Cardiac septum (tissue), 1 donor: ENCODE results near the gene CNR2. TPM values are rescaled to one million over a fixed set of nuclear protein-coding genes. Genes with fewer than 3 reads are reported as not detected.
"Not testable (repeated sequence)": the region's sequence is repeated elsewhere in the genome, so short reads cannot be mapped to it uniquely, and the experiment has no call there.

Source experiments
- DNase-seq: peaks from one replicate; pipeline ENCODE4 v3.0.0-alpha.2; 2020; ENCODE audit warnings: low spot score
- intact Hi-C: fragments of 100-400 bp; cut with DNase I; formaldehyde crosslinking; loops from one replicate; pipeline ENCODE4 v1.14.0; 2022
- total RNA-seq: library from RNA; stranded (reverse); fragmentation: NEBNext Ultra II Directional; extraction: Animal tissue kit (Norgen Biotek cat#: 25700); gene quantifications from one replicate; pipeline ENCODE4 v1.2.1, GENCODE V29; 2021
- donor health status: DM: no; HTN: no; CAD: no.

Gene CNR2
- total RNA-seq, 1 donor from 2014 or later: not detected

- DNase-seq, intact Hi-C loops: not testable (repeated sequence)
Observed at GRCh38 chr1:23853124-23853523, 60.0 kb downstream of the CNR2 start.

GRCh38 chr1:23851406-23851805 lies 61.8 kb downstream of the CNR2 start:
- intact Hi-C loops: not testable (repeated sequence)

DNA sequence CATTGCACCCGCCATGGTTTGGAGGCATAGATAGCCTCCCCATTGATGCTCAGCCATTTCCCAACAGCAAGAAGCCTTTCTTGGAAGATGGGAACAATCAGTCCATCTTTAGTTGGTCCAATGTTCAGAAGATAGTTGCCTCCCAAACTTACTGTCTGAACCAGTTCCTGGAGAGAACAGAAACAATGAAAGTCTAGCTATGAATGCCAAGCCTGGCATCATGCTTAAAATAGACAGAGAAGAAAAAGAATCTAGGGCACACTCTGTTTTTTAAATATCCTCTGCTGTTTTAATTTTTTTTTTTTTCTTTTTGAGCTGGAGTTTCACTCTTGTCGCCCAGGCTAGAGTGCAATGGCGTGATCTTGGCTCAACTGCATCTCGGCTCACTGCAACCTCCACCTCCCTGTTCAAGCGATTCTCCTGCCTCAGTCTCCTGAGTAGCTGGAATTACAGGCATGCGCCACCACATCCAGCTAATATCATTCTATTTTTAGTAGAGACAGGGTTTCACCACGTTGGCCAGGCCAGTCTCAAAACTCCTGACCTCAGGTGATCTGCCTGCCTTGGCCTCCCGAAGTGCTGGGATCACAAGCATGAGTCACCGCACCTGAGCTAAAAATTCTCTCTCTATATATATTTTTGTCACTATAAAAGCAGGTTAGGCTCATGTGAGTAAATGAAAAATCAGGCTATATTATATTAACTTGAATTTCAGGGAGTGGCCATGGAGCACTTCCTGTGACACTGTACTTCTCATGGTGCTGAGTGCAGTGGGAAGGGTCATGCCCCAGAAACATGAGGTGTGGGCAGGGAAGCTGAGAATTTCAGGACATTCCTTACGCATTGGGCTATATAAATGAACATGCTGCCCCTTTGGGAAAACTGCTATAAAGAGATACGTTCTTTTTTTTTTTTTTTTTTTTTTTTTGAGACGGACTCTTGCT lies 64.2 kb downstream of the CNR2 start:
- intact Hi-C loops: no loop called here
- no peak for DNase-seq

More at GRCh38 chr1:23851406-23851805, 61.8 kb downstream of the CNR2 start:
- DNase-seq: not testable (repeated sequence)

DNA sequence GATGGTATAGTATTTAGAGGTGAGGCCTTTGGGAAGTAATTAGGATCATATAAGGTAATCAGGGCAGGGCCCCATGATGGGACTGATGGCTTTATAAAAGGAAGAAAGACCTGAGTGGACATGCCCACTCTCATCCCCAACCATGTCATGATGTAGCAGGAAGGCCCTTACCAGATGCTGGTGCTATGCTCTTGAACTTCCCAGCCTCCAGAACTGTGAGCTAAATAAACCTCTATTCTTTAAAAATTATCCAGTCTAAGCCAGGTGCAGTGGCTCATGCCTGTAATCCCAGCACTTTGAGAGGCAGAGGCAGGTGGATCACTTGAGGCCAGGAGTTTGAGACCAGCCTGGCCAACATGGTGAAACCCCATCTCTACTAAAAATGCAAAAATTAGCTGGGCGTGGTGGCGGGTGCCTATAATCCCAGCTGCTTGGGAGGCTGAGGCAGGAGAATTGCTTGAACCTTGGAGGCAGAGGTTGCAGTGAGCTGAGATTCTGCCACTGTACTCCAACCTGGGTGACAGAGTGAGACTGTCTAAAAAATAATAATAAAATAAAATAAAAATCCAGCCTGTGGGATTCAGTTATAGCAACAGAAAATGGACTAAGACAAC lies 65.6 kb downstream of the CNR2 start:
- intact Hi-C loops, DNase-seq: not testable (repeated sequence)

DNA sequence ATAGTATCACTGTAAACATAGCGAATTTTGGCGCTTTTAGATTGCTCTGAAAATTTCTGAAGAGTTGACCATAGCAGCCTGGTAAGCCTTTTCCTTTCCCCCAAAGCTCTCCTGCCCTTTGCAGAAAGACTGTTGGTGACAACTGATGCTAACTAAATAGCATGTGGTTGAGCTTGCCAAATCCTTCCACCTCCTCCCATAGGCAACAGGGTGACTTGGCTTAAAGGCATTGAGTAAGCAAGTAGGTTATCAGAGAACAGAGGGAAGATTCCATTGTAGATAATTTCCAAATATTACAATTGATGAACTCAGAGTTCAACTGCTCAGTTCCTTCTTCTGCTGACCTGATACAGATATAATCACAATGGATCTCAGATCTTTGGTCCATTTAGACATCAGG lies 68.0 kb downstream of the CNR2 start:
- no peak for DNase-seq
- intact Hi-C loops: no loop called here

- DNase-seq: no peak
- intact Hi-C loops: no loop called here
Observed at GRCh38 chr1:23843644-23844043, 69.5 kb downstream of the CNR2 start.

- peak; percentile 87 for DNase-seq
- intact Hi-C loops: no loop called here
Observed at GRCh38 chr1:23838401-23838866, 74.7 kb downstream of the CNR2 start.

DNA sequence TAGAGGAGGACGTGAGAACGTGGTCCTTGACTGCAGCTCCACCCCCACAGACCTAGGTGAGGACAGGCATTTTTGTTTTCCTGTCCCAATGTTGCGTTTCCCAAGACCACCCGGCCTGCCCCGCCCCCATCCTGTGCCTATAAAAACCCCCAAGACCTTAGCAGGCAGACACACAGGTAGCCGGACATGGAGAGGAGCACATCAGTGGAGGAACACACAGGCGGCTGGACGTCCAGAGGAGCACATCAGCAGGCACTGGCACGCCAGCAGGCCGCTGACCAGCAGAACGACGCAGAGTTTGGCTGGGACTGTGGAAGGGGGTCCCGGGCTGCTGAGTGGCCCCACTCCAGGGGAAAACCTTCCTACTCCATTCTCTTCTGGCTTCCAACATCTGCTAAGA lies 75.3 kb downstream of the CNR2 start:
- intact Hi-C loops: no loop called here
- DNase-seq: no peak

GRCh38 chr1:23836037-23836436 lies 77.1 kb downstream of the CNR2 start:
- no peak for DNase-seq
- intact Hi-C loops: no loop called here

DNA sequence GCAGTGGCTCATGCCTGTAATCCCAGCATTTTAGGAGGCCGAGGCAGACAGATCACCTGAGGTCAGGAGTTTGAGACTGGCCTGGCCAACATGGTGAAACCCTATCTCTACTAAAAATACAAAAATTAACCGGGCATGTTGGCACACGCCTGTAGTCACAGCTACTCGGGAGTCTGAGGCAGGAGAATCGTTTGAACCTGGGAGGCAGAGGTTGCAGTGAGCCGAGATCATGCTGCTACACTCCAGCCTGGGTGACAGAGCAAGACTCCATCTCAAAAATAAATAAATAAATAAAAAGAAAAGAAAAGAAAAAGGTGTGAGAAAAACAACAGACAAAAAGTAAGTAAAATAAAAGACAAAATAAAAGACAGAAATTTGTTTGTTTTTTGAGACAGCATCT lies 79.0 kb downstream of the CNR2 start:
- intact Hi-C loops, DNase-seq: not testable (repeated sequence)

- no peak for DNase-seq
- intact Hi-C loops: loop anchor here (5.0 kb wide), 1 partner anchor 35 kb away; the partner anchor contains the start of gene LYPLA2
Observed at GRCh38 chr1:23827717-23828116, 85.4 kb downstream of the CNR2 start.

DNA sequence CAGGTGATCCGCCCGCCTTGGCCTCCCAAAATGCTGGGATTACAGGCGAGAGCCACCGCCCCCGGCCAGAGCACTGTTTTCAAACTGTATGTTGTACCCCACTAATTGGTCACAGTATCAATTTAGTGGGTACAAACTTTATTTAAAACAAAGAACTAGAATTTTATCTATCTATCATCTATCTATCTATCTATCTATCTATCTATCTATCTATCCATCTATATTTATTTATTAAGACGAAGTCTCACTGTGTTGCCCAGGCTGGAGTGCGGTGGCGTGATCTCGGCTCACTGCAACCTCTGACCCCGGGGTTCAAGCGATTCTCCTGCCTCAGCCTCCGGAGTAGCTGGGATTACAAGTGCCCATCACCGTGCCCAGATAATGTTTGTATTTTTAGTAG lies 86.6 kb downstream of the CNR2 start:
- not testable (repeated sequence) for DNase-seq
- intact Hi-C loops: loop anchor here (5.0 kb wide), 1 partner anchor 34 kb away; the partner anchor contains the start of gene LYPLA2

DNA sequence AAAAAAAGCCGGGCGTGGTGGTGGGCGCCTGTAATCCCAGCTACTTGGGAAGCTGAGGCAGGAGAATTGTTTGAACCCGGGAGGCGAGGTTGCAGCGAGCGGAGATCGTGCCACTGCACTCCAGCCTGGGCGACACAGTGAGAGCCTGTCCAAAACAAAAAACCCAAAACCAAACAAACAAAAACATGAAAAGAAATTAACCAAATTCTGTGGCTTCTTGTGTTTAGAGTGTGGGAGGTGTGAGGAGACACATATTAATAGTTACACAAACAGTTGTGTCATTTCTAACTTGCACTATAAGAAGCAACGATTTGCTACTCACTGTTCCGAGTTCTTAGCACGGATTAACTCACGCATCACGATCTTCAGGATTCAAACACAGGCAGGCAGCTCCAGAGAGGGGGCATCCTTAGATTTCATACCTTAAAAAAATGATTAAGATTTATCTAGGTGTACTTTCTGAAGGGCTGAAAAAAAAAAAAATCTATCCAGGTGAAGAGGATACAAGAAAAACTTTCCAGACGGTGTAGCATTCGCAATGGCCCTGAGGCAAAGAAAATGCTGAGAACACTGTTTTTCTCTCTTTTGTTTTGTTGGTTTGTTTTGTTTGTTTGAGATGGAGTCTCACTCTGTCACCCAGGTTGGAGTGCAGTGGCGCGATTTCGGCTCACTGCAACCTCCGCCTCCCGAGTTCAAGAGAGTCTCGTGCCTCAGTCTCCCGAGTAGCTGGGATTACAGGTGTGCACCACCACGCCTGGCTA lies 87.2 kb downstream of the CNR2 start:
- intact Hi-C loops: loop anchor here (2.0 to 5.0 kb wide), 2 partner anchors 34 to 41 kb away; partner anchors contain the start of gene LYPLA2
- no peak for DNase-seq

GRCh38 chr1:23825076-23825761 lies 87.9 kb downstream of the CNR2 start, which contains the start of gene HMGCL:
TSS of gene HMGCL (minus strand) at chr1:23825429. CDS start at chr1:23825415, 14 bp downstream.
- intact Hi-C loops: loop anchor here (2.0 to 5.0 kb wide), 2 partner anchors 33 to 42 kb away; partner anchors contain the start of gene LYPLA2
- peak; percentile 96 for DNase-seq

DNA sequence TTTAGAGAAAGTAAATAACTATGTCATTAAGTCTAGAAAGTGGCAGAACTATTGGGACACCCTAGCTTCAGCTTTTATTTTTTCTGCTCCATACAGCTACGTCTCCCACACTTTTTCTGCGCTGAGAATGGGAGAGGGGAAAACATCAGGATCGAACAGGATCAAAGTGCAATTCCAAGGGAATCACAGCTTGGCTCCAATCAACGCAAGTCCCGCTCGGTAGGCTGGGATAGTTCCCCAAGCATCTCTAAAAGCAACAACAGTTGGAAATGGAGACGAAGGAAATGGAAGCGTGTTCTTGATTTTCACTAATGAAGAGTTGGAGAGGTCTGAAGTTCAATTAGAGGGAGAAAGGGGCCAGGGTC lies 88.5 kb downstream of the CNR2 start:
- no peak for DNase-seq
- intact Hi-C loops: loop anchor here (2.0 to 5.0 kb wide), 2 partner anchors 32 to 42 kb away; partner anchors contain the start of gene LYPLA2

DNA sequence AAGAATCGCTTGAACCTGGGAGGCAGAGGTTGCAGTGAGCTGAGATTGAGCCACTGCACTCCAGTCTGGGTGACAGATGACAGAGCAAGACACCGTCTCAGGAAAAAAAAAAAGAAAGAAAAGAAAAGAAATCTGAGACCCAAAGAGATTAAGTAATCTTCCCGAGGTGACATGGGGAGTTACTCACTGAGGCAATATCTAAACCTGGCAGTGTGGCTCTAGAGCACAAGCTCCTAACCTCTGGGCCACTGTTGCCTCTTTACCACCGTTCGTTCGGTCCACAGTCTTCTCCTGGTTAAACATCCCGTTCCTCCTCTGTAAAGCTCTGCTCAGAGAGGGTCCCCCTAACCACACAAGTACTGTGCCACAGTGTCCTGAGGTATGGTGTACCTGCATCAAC lies 89.4 kb downstream of the CNR2 start:
- no peak for DNase-seq
- intact Hi-C loops: loop anchor here (2.0 kb wide), 1 partner anchor 43 kb away; no protein-coding TSS in a partner anchor
